CD4-positive, alpha-beta T cell treated with Interleukin-4 for 4 hours (primary cell): ENCODE measurements around the gene SNF8.
"Not testable (repeated sequence)": the region's sequence is repeated elsewhere in the genome, so short reads cannot be mapped to it uniquely, and the experiment has no call there.

ENCODE experiments used
- DNase-seq: peaks from one replicate; pipeline ENCODE4 v3.0.0-alpha.2; 2020

SNF8 gene

GRCh38 chr17:48944515-48945260 is at the start of gene SNF8:
TSS of gene SNF8 (minus strand) at chr17:48944842. CDS start at chr17:48944734, 108 bp downstream.
- DNase-seq = peak; percentile 88

- no peak for DNase-seq
Measured at GRCh38 chr17:48993951-48994350, 49.3 kb upstream of the SNF8 start.

GRCh38 chr17:48993305-48993704 is 48.7 kb upstream of the SNF8 start:
- no peak for DNase-seq

DNA sequence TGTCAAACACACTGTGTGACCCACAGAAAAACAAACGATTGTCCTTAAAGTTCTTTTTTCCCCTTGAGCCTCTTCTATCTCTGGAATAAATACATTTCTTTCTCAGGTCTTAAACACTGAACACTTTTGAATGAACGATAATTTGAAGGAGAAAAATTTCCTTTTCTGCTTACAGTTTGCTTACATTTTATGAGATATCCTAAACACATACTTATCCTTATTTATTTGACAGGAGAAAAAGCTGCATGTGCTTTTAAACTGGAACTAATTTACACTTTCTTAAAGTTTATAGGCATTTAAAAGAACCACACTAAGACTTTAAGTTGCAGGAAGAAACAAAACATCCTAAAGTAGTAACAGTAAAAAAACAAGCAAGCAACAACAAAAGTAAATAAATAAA is 47.8 kb upstream of the SNF8 start:
- DNase-seq = no peak

DNA sequence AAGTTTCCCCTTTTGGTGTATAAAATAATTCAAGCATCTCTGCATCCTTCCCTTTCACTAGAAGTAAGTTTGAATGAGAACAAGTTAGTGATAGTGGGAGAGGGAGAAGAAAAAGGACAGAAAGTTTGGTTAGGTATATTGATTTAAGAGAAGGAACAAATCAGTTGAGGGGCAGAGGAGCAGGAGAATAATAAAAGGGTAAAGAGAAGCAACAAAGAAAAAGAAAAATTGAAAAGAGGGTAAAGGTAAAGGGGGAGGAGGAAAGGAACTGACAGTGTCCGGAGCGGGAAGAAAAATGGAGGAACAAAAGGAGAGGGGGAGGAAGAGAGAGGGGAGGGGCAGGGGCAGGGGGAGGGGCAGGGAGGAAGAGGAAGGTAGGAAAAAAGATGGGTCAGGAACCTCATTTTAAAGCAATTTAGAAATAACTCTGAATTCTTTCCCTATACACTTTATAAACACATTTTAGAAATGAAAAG is 46.3 kb upstream of the SNF8 start:
- no peak for DNase-seq

DNA sequence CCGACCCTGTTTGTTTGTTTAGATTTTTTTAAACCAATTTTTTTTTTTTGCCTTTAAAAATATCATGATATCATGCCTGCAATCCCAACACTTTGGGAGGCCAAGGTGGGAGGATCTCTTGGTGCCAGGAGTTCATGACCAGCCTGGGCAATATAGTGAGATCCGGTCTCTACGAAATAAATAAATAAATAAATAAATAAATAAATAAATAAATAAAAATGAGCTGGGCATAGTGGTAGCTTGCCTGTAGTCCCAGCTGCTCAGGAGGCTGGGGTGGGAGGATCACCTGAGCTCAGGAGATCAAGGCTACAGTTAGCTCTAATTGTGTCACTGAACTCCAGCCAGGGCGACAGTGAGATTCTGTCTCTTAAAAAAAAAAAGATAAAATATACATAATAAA is 44.5 kb upstream of the SNF8 start:
- no peak for DNase-seq

- DNase-seq = no peak
Measured at GRCh38 chr17:48985436-48986245, 41.0 kb upstream of the SNF8 start.

GRCh38 chr17:48981927-48982539 is 37.4 kb upstream of the SNF8 start:
- DNase-seq = no peak

- no peak for DNase-seq
Measured at GRCh38 chr17:48973806-48974205, 29.2 kb upstream of the SNF8 start.

DNA sequence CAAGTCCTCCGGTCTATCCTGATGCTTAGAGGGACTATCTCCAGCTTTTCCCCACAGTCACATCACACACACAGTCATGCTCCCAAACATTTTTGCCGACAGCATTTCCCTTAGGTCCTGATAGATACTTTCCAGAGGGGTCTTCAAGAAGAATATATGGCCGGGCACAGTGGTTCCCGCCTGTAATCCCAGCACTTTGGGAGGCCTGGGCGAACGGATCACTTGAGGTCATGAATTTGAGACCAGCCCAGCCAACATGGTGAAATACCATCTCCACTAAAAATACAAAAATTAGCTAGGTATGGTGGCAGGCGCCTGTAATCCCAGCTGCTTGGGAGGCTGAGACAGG is 28.1 kb upstream of the SNF8 start:
- DNase-seq = no peak

DNA sequence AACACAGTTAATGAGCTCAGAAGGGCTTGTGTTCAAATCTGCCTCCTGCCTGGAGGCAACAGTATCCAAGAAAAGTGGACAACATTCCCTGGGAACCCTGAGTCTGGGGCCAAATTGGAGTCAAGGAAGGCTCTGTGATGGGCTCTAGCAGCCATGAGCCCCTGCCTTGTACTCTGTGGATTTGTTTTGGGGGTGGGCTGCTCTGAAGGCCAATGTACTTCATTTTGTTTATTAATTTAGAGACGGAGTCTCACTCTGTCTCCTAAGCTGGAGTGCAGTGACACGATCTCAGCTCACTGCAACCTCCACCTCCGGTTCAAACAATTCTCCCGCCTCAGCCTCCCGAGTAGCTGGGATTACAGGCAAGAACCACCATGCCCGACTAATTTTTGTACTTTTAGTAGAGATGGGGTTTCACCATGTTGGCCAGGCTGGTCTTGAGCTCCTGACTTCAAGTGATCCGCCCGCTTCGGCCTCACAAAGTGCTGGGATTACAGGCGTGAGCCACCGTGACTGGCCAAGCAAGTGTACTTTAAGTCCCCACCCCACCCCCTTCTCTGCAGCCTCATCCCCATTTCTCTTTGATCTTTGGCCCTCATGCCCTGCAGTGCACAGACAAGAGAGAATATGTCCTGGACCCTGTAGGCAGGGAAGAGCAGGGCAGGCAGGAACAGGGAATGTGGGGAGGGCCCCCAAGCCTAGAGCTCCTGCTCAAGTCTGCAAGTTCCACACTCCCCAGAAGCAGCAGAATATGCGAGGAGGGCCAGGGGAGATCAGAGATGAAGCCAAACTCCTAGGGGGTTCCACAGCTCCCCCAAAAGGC is 26.4 kb upstream of the SNF8 start:
- DNase-seq = no peak

GRCh38 chr17:48970224-48970623 is 25.6 kb upstream of the SNF8 start:
- DNase-seq = no peak

- no peak for DNase-seq
Measured at GRCh38 chr17:48961516-48962233, 17.0 kb upstream of the SNF8 start.

- no peak for DNase-seq
Measured at GRCh38 chr17:48960834-48961515, 16.3 kb upstream of the SNF8 start.

GRCh38 chr17:48954300-48954755 is 9.7 kb upstream of the SNF8 start:
- DNase-seq = no peak

GRCh38 chr17:48952904-48953303 is 8.3 kb upstream of the SNF8 start:
- DNase-seq = no peak

DNA sequence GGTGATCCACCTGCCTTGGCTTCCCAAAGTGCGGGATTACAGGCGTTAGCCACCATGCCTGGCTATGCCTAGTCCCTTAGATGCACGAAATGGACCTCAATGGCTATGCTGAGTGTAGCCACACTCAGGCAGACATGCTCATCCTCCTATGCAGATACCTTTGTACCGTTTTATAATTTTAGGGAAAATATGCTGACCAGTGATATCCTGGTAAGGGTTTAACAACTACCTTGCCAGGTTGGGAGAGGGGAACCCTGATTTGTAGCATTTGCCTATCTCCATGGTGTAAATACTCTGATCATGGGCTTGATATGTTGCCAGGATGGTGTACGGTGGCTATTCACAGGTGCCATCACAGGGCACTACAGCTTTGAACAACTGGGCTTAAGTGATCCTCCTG is 6.9 kb upstream of the SNF8 start:
- no peak for DNase-seq

GRCh38 chr17:48945261-48945651 is 614 bp upstream of the SNF8 start:
- DNase-seq = not testable (repeated sequence)

DNA sequence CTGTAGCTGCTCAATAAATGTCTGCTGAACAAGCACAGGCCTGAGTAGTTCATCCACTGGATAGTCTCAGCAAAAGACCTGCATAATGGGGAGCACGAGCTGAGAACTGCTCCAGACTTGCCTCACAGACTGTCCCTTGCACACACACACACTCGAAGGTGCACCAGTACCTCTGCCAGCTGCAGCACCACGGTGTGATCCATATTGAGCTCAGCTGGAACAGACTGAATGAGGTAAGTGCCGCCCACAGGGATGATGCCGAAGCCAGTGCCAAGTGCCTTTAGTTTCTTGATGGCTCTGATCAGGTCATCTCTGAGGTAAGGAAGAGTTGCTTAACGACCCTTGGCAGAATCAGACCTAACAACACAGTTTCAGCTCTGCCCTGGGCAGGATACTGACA is 11.6 kb downstream of the SNF8 start:
- no peak for DNase-seq

DNA sequence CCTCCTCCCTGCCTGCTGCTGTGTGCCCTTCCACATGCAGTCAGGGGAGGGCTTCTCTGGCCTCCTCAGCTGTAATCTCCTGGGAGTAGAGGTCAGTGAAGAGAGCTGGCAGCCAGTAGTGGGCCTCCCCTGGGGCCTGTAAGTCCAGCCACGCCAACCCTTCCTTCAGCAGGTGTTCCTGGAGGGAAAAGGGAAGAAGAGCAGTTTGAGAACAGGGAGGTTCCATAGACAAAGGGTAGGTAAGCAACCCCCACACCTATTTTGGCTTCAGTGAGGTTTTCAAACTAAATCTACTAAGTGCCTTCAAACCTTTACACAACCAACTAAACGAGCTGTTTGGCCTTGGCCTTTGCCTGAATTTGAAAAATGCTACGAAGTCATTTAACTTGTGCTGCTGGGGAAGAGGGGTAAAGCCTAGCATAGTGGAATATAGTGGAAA is 14.2 kb downstream of the SNF8 start:
- DNase-seq = no peak

DNA sequence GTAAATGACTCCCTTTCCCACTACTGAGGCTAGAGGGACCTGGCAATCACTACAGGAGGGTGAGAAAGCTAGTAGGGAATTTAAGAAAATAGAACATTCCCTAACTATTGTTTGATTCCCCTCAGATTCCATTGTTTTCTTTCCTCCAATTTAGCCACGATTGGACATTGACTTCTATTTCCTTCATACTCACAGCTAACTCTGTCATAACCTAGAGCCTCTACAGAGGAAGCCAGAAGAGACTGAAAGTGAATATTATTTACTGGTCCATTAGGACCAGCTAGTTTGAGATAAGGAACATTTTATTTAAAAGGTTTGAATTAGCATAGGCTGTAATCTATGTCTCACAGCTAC is 14.9 kb downstream of the SNF8 start:
- no peak for DNase-seq
